Panc1 (cell line): ENCODE data around the gene THAP12.

ENCODE experiments used
- CTCF ChIP-seq: fragments of 450-650 bp; IDR thresholded peaks from 2 replicates; pipeline ENCODE4 v1.5.1; 2017; ENCODE audit warnings: mild to moderate bottlenecking
- POLR2AphosphoS5 ChIP-seq: IDR thresholded peaks from 2 replicates; pipeline ENCODE4 v1.6.1; 2012; ENCODE audit warnings: mild to moderate bottlenecking, low read depth, low read length, moderate library complexity
- REST ChIP-seq, 2 experiments: IDR thresholded peaks; 2 replicates each; pipeline ENCODE4 v1.6.1; 2011 to 2012; ENCODE audit warnings: low read depth in 2 of 2, control low read depth in 1 of 2, low read length in 1 of 2, mild to moderate bottlenecking in 1 of 2, moderate library complexity in 1 of 2; ENCODE audit not compliant: insufficient read depth in 1 of 2

DNA sequence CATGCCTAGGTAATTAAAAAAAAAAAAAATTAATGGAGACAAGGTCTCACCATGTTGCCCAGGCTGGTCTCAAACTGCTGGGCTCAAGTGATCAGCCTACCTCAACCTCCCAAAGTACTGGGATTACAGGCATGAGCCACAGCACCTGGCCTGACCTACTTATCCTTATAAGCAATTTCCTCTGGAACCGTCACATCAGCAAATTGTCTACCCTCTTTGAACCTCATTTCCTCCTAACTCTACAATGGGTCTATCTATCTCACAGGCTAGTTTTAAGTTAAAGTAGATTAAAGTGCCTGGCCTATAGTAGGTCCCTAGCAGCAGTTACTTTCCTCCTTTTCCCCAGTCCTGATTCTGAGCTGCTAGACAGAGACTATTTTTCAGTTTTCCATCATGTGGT, 43.5 kb downstream of the THAP12 start:
- TF ChIP-seq CTCF = no peak
- TF ChIP-seq REST (IDR thresholded peaks at IDR 0.05; ENCODE audit: insufficient read depth in 1 of 2, low read depth in 2 of 2, low read length in 1 of 2) = no peak
- TF ChIP-seq POLR2AphosphoS5 = no peak
